ENCODE data around the gene SEC24A.

GRCh38 chr5:134608555-134608954 lies 40.0 kb upstream of the SEC24A start:
- TF ChIP-seq CTCF (IDR thresholded peaks at IDR 0.05; ENCODE audit: low read depth, low read length) (no peak), EZH2phosphoT487 (IDR thresholded peaks at IDR 0.05; ENCODE audit: low read depth) (no peak)

Measured in OCI-LY3 (cell line).